Stomach (tissue), 4 donors: Measurements from ENCODE around the gene IFNAR1.

ENCODE experiments used
- EP300 ChIP-seq: sonication (generic); formaldehyde crosslinking; IDR thresholded peaks from one replicate; pipeline ENCODE4 v1.6.1; 2017; ENCODE audit warnings: antibody characterized with exemption
- POLR2A ChIP-seq, 4 donors: fragments of 450-650 bp; IDR thresholded peaks; one replicate each; pipeline ENCODE4 v1.6.1; 2016; ENCODE audit warnings: antibody characterized with exemption in 4 of 4, control low read depth in 2 of 4, mild to moderate bottlenecking in 1 of 4, moderate library complexity in 1 of 4
- POLR2AphosphoS5 ChIP-seq, 3 donors: sonication (generic); formaldehyde crosslinking; IDR thresholded peaks; one replicate each; pipeline ENCODE4 v1.6.1; 2016; ENCODE audit warnings: antibody characterized with exemption in 3 of 3
- TF ChIP-seq, protein P1 (sequence below), 7 experiments: fragments of 450-650 bp in 4 of 7; fragments of 200-600 bp in 3 of 7; sonication (generic) in 3 of 7; IDR thresholded peaks; one replicate each; pipeline ENCODE4 v1.5.1; 2016 to 2019; ENCODE audit warnings: antibody characterized with exemption in 7 of 7, control low read depth in 2 of 7, mild to moderate bottlenecking in 1 of 7

DNA sequence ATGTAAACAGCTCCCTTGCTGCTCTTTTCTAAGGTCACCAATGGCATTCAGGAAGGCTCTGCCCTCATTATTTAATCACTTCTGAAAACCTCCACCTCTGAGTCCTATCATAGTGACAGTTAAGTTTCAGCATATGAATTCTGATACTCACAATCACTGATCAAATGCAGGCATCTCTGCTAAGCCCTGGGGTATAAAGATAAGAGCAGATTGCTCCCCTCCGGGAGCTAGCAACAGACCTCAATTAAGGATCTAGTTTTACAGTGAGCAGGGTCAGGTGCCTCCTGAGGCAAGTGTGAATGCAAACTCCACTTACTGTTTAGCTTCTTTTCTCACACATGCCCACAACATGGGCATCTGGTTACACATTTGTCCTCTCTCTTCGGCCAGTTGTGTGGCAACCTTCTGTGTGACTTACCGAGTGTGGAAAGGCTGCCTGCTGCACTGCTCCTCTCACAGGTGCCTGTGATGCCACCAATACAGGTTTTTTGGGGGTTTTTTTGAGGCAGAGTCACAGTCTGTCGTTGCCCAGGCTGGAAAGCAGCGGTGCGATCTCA, 43.6 kb upstream of the IFNAR1 start:
- TF ChIP-seq, protein P1, sequence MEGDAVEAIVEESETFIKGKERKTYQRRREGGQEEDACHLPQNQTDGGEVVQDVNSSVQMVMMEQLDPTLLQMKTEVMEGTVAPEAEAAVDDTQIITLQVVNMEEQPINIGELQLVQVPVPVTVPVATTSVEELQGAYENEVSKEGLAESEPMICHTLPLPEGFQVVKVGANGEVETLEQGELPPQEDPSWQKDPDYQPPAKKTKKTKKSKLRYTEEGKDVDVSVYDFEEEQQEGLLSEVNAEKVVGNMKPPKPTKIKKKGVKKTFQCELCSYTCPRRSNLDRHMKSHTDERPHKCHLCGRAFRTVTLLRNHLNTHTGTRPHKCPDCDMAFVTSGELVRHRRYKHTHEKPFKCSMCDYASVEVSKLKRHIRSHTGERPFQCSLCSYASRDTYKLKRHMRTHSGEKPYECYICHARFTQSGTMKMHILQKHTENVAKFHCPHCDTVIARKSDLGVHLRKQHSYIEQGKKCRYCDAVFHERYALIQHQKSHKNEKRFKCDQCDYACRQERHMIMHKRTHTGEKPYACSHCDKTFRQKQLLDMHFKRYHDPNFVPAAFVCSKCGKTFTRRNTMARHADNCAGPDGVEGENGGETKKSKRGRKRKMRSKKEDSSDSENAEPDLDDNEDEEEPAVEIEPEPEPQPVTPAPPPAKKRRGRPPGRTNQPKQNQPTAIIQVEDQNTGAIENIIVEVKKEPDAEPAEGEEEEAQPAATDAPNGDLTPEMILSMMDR (IDR thresholded peaks at IDR 0.05): no peak
- TF ChIP-seq POLR2A (IDR thresholded peaks at IDR 0.05) (no peak), EP300 (no peak), POLR2AphosphoS5 (IDR thresholded peaks at IDR 0.05) (no peak)
